DMS79 (cell line): Measurements from ENCODE around the gene TPTE2.
"Not testable (repeated sequence)": the region's sequence is repeated elsewhere in the genome, so short reads cannot be mapped to it uniquely, and the experiment has no call there.

Experiments used
- DNase-seq: peaks from one replicate; lab custom pipeline; 2025; lab: John Stamatoyannopoulos, UW

Gene TPTE2

DNA sequence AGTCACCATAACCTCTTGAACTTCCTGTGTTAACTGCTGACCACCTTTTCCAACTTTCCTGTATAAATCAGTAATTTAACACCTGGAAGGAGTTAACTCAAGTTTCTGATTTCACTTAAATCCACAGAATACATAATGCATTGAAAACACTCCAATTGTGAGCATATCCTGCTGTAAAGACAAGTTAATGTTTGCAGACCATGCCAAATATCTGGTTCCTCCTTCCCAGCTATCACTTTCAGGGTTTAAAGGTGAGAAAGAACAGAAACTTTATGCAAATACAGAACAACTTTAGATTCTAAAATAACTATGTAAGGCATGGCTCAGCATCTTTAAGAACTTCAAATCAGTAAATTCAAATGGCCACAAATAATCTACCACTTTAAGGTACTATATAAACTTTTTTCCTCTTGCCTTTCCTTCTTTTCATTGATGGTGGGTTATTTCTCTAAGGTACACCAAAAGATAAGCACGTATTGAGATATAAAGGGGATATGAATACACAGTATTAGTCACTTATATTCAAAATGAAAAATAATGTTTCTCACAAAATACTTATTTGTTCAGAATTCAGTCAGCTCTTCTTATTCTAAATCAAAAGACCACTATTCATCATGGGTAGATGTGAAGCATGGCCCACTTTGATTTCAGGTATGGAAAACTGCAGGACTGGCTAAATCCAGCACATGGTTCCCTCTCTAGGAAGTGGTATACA lies 6.6 kb upstream of the TPTE2 start:
- no peak for DNase-seq

DNA sequence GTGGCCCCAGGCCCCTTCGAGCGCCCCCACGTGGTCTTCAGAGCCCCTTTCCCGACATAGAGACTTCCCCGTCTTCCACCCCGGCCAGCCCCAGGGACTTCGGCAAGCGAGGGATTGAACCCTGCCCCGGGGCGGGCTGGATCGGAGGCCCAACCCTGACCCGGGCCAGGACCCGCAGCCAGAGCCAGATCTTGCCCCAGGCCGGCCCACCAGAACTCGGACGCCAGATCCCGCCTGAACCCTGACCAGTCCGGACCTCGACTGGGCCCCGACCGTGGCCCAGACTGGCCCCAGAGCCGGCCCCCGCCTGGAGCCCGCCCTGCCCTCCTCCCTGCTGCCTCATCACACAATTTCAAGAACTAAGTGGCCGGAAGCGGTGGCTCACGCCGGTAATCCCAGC lies 253 bp upstream of the TPTE2 start:
- DNase-seq, result no peak

DNA sequence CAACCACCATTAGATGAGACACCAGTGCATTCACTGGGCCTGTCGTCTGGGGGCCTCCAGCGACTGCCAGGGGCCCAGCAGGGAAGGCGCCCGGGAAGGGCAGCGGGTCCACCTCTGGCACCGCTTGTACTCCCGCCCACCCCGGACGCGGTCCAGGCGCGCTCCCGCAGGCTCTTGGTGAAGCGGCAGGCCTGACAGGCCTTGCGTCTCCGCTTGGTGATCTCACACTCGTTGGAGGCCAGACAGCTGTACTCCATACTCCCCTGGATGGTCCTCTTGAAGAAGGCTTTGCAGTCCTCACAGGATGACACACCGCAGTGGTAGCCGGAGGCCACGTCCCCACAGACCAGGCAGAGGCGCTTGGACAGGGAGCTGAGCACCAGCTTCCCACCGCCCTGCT lies 660 bp downstream of the TPTE2 start:
- DNase-seq, result not testable (repeated sequence)

DNA sequence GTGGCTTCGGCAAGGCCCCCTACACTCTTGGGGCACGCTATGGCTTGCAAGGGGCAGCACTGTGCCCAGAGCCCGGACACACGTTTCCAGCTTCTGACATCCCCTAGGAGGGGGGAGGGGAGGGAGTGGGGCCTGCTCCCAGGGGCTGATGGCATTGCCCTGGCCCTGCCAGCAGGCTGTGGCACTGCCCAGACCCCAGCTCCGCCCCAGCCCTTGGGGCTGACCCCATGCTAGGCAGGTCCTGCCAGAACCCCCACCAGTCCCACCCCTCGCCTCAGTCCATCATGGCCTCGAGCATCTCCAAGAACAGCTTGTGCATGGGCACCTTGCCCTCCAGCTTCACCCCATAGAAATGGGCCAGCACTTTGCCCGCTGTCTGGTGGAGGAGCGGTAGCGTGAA lies 1.6 kb downstream of the TPTE2 start:
- DNase-seq, result not testable (repeated sequence)

DNA sequence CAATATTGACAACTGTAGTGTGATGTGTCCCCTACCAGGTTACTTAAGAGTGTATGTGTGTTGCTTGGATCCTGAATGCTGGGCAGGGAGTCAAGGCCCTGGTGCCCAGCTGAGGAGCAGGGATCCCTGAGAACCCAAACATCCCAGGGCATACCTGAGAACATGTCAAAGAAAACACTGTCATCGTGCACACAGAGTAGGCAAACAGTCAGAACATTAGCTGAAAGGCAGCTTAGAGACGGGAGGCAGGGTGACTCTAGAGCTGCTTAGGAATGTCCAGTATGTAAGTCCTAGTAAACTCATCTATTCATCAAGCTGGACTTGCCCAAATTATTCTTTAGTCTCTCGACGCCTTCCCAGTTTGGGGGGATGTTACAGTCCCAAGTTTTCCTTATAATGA lies 4.0 kb downstream of the TPTE2 start:
- not testable (repeated sequence) for DNase-seq

DNA sequence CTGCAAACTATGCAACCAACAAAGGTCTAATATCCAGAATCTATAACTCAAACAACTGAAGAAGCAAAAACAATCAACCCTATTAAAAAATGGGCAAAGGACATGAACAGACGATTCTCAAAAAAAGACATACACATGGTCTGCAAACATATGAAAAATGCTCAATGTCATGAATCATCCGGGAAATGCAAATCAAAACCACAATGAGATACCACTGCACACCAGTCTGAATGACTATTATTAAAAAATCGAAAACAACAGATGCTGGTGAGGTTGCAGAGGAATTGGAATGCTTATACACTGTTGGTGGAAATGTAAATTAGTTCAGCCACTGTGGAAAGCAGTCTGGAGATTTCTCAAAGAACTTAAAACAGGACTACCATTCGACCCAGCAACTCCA lies 12.1 kb downstream of the TPTE2 start:
- not testable (repeated sequence) for DNase-seq

DNA sequence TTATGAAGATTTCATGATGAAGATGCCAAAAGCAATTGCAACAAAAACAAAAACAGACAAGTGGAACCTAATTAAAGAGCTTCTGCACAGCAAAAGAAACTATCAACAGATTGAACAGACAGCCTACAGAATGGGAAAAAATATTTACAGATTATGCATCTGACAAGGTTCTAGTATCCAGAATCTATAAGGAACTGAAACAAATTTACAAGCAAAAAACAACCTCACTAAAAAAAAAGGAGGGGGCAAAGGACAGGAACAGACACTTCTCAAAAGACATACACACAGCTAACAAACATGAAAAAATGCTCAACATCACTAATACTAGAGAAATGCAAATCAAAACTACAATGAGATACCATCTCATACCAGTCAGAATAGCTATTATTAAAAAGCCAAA lies 35.7 kb downstream of the TPTE2 start:
- DNase-seq, result not testable (repeated sequence)

DNA sequence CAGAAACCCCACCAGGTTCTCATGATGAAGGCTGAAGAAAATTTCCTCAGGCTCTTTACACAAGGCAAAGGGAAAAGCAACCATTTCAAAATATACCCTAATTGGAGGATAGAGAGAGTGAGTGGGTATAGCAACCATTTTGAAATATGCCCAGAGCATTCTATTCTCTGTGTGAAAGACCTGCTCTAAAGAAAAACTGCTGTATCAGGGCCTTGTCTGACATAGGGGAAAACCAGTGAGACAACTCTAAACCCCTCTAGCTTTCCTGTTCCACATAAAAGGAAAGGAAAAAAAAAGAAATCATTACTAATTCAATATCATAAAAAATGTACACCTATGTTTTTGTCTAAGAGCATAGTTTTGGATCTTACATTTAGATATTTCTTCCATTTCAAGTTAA lies 42.3 kb downstream of the TPTE2 start:
- DNase-seq, result no peak

DNA sequence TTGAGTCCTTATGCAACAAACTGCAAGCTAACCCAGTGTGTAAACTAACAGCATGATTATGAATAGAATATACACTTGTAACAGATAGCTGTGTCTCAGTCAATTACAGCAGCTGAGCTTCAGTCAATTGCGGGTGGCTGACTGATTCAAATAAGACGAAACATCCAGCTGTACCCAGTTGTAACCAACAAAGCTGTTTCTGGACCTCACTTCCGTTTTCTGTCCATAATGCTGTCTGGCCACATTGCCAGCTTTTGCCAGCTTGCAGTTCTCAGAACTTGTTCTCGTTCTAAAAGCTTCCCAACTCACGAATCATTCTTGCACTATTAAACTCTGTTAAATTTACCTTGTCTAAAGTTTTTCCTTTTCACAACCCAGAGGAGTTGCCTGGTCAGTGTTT lies 53.7 kb downstream of the TPTE2 start:
- not testable (repeated sequence) for DNase-seq

DNA sequence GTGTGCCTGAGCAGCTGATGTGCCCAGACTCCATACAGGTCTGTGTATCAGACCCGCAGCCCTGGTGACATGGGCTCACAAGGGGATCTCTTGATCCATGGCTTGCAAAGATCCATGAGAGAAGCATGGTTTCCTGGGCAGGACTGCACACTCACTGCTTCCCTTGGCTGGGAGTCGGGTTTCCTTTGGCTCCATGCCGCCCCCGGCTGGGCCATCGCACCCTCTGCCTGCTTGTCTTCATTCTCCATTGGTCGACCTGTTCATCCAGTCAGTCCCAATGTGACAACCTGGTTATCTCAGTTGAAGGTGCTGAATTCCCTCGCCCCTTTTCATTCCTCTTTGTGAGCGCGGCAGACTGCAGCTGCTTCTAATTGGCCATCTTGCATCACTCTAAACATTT lies 101.2 kb downstream of the TPTE2 start:
- DNase-seq, result not testable (repeated sequence)

DNA sequence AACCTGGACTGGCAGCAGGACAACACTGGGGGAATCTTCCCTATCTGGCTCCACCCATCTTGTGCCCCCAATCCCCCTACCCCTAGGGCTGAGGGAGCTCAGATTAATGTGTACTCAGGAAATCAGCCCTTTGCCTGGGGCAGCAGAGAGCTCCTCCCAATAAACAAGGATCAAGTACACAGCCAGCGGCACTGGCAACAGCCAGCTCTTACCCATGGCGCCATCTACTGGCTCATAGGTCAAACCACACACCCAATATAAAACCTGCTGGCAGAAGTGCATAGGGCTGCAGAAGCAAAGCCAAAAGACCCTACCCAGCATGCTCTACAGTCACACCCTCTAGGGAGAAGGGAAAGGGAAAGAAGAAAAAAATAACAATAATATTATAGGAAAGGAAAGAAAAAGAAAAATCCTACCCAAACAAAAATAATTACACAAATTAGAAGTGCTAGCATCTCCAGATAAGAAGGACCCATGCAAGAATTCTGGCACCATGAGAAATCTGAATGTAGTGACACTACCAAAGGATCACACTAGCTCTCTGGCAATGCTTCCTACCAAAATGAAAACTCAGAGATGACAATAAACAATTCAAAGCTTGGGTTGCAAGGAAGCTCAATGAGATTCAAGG lies 122.2 kb downstream of the TPTE2 start:
- DNase-seq, result not testable (repeated sequence)

DNA sequence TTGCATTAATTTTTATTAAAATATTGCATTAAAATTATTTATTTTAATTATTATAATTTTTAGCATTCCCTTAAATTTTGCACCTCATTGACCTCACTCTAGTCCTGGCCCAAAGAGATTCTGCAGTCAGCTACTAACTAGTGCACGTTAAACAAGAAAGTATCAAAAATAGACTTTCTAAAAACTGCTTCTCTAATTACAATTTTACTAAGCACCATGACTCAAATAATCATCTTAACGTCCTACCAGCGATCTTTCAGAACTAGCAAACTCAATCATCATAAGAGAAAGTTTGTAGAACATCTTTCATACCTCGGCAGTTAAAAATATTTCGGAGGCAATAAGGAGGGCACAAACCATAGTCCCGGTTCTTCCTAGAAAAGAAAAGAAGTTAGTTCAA lies 123.6 kb downstream of the TPTE2 start:
- not testable (repeated sequence) for DNase-seq

DNA sequence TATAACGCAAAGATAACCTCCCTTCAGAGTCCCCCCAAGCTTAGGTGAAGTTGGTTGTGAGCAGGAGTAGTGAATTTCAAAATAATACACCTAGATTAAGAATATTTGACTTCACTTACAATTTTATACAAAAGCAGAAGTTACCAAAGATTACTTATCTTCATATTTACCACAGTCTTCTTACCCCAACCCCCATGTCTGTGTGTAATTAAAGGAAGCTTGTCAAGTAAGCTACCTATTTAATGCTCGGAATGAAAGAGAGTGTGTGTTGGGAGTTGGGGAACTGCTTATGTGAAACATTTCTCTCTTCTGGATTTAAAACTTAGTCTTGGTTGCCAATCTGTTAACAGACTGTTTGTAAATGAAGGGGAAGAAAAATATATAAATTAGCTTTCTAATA lies 139.1 kb downstream of the TPTE2 start:
- DNase-seq, result not testable (repeated sequence)

DNA sequence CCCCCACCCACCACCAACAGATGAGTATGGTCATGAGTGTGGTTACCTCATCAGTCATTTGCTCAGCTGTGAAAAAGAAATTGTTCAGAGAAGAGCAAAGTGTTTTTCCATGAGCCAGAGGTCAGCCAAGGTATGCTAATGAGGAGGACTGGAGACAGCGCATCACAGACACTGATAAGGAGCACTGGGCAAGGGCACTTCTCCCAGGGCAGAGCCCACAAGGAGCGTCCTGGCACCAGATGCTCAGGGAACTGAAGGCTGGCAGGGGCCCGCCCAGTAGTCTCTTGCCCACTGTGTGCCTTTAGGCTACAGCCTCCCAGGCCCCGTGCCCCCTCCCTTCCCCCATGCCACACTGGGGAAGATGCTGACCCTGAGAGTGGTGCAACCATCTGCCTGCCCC lies 148.8 kb downstream of the TPTE2 start:
- DNase-seq, result not testable (repeated sequence)

DNA sequence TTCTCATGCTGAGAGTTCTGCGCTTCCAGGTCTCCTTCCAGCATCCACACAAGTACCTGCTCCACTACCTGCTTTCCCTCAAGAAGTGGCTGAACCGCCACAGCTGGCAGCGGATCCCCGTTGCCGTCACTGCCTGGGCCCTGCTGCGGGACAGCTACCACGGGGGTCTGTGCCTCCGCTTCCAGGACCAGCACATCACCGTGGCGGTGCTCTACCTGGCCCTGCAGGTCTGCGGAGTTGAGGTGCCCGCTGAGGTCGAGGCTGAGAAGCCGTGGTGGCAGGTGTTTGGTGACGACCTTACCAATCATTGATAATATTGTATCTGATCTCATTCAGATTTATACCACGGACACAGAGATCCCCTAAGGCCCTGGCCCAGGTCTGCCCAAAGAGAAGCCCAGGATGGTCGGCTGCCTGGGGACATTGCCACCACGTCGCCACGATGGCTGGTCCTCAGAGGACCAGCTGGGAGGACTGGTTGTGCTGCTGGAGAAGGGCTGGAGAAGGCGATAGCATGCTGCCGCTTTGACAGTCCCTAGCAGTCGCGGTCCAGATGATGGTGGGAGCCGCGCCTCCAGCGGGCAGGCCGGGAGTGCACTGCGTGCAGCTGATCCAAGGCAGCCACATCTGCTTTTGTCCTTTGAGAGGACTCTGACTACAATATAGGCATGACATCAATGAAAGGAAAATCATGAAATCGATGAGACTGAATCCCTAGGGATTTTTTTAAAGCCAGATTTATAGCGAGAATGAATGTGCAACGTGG lies 178.4 kb downstream of the TPTE2 start:
- not testable (repeated sequence) for DNase-seq

DNA sequence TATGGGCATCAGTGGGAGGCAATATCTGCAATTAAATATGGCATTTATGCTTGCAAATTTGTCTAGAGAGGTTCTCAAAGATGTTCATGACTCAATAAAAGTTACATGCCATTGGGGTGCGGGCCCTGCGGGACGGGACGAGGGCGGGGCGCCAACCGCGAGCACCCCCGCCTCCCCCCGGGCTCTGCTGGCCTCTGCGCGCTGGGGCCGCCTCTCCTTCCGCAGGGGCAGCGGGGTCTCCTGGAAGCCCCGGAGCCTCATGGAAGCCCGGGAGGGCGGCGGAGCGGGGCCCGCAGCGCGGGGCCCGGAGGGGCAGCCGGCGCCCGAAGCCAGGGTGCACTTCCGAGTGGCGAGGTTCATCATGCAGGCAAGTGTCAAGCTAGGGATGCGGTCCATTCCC lies 179.2 kb downstream of the TPTE2 start:
- DNase-seq, result no peak
